ENCODE measurements around the gene TSHR. TPM values are rescaled to one million over a fixed set of nuclear protein-coding genes. Genes with fewer than 3 reads are reported as not detected.

The TSHR gene
- total and polyA plus RNA-seq, 2 of the 4 experiments (the other 2 are of a cell fraction), result not detected

GRCh38 chr14:81113176-81113575 is 157.8 kb downstream of the TSHR start:
- H3K18ac ChIP-seq (ENCODE audit: low read depth, low read length), result no peak overlapping the region
- no peak overlapping the region for H2BK20ac ChIP-seq (ENCODE audit: low read depth, low read length)
- no peak overlapping the region for H4K91ac ChIP-seq (ENCODE audit: insufficient read depth, low read depth, low read length)
- H3K27me3 ChIP-seq (ENCODE audit: control insufficient read depth, insufficient read depth, low read length), result no peaks in the 10 kb centered on the region
- H3K23ac ChIP-seq (ENCODE audit: low read depth, low read length), result no peak overlapping the region
- no peak overlapping the region for H3K4me2 ChIP-seq (ENCODE audit: low read depth, low read length)
- no peak overlapping the region for H2BK5ac ChIP-seq (ENCODE audit: low read depth, low read length, poor library complexity, severe bottlenecking)
- no peak overlapping the region for H3K27ac ChIP-seq (ENCODE audit: insufficient read depth, low read length)
- H4K20me1 ChIP-seq (ENCODE audit: insufficient read depth, low read length), result no peaks in the 10 kb centered on the region
- no peak overlapping the region for H2BK15ac ChIP-seq (ENCODE audit: low read depth, low read length)
- no peaks in the 10 kb centered on the region for H3K36me3 ChIP-seq (ENCODE audit: control insufficient read depth, insufficient read depth, low read length)
- ATAC-seq (ENCODE audit: low read depth), result no peak
- H3K4ac ChIP-seq (ENCODE audit: low read depth, low read length), result no peak overlapping the region
- H3K4me1 ChIP-seq (ENCODE audit: control insufficient read depth, insufficient read depth, low read length), result no peaks in the 10 kb centered on the region
- no peak overlapping the region for H4K8ac ChIP-seq (ENCODE audit: low read depth in 2 of 2, low read length in 2 of 2)
- in situ Hi-C loops (cut with MboI; ENCODE audit: low sequenced_read_pairs), result no loop called here
- no peak overlapping the region for H2AK5ac ChIP-seq (ENCODE audit: low read depth, low read length)
- H4K5ac ChIP-seq (ENCODE audit: low read depth, low read length), result no peak overlapping the region
- no CpG with 5 or more reads among the region's 2 CpGs for WGBS, 2 experiments (ENCODE audit: extremely low coverage in 2 of 2, insufficient read length in 1 of 2)
- no peak overlapping the region for H3K9ac ChIP-seq (ENCODE audit: low read depth, low read length)
- no TSS peak for BruUV-seq (replicated peaks)
- H2BK120ac ChIP-seq (ENCODE audit: low read depth, low read length), result no peak overlapping the region
- H3K56ac ChIP-seq (ENCODE audit: extremely low read depth, insufficient read depth, low read length), result no peak overlapping the region
- no peak for DNase-seq
- no peak overlapping the region for H3K4me3 ChIP-seq (ENCODE audit: insufficient read depth, low read depth, low read length)
- no peak overlapping the region for H2AFZ ChIP-seq (replicated peaks; ENCODE audit: low read length, poor library complexity)
- no peak for TF ChIP-seq BHLHE40 (IDR thresholded peaks at IDR 0.05; ENCODE audit: low read depth, low read length)
- TF ChIP-seq MAFK (IDR thresholded peaks at IDR 0.05; ENCODE audit: low read depth, low read length), result no peak
- TF ChIP-seq RFX5 (IDR thresholded peaks at IDR 0.05; ENCODE audit: low read depth, low read length), result no peak
- TF ChIP-seq FOS (IDR thresholded peaks at IDR 0.05; ENCODE audit: low read depth, low read length), result no peak
- TF ChIP-seq ELK1 (IDR thresholded peaks at IDR 0.05; ENCODE audit: borderline replicate concordance, low read depth, low read length), result no peak
- TF ChIP-seq USF2 (IDR thresholded peaks at IDR 0.05; ENCODE audit: low read depth, low read length), result no peak
- no peaks in the 10 kb centered on the region for H3K9me1 ChIP-seq (ENCODE audit: insufficient read depth, low read length)
- no peaks in the 10 kb centered on the region for H3K79me1 ChIP-seq (ENCODE audit: low read depth in 1 of 2, low read length in 2 of 2)
- dilution Hi-C loops (cut with HindIII; ENCODE audit: low sequenced_read_pairs, unreplicated experiment), result no loop called here
- no peak overlapping the region for H3K14ac ChIP-seq (replicated peaks; ENCODE audit: low read depth, low read length)
- intact Hi-C loops (cut with micrococcal nuclease), result no loop called here
- POLR2A ChIA-PET (ENCODE audit: unreplicated experiment), result no interaction called here
- no peak overlapping the region for H2AK9ac ChIP-seq (replicated peaks; ENCODE audit: low read depth, low read length, poor library complexity)
- H3K9me3 ChIP-seq (ENCODE audit: control insufficient read depth, insufficient read depth, low read length), result no peaks in the 10 kb centered on the region
- CTCF ChIA-PET, result no interaction called here
